AG10803 (cell line): ENCODE results near the gene MPZL2.

Experiments
- DNase-seq: peaks from one replicate; pipeline ENCODE4 v3.0.0; 2010; ENCODE audit warnings: low read depth
- H3K4me3 ChIP-seq: 2 replicates; pipeline ENCODE4 v1.5.1; 2011; ENCODE audit warnings: mild to moderate bottlenecking, low read length, control low read depth
- TF ChIP-seq, protein P1 (sequence below): conservative IDR thresholded peaks from 2 replicates; pipeline ENCODE4 v1.5.1; 2011; ENCODE audit warnings: mild to moderate bottlenecking, low read length, control low read depth, inconsistent platforms

Gene MPZL2

DNA sequence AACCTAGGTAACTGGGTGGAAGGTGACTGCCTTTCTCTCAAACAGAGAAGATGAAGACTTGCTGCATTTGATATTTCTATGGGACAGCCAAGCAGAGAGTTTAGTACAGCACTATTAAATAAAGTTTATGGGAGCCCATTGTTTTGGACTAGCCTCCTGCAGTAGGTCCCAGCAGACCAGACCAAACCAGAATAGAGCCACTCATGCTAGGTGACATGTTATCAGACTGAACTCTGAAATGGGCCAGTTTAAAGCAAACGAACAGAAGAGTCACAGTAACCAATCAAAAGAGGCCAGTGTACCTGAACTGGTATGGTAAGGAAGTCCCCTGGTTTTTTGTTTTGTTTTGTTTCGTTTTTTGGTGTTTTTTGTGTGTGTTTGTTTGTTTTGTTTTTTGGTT lies 7.9 kb upstream of the MPZL2 start:
- H3K4me3 ChIP-seq = no peak overlapping the region
- TF ChIP-seq, protein P1, sequence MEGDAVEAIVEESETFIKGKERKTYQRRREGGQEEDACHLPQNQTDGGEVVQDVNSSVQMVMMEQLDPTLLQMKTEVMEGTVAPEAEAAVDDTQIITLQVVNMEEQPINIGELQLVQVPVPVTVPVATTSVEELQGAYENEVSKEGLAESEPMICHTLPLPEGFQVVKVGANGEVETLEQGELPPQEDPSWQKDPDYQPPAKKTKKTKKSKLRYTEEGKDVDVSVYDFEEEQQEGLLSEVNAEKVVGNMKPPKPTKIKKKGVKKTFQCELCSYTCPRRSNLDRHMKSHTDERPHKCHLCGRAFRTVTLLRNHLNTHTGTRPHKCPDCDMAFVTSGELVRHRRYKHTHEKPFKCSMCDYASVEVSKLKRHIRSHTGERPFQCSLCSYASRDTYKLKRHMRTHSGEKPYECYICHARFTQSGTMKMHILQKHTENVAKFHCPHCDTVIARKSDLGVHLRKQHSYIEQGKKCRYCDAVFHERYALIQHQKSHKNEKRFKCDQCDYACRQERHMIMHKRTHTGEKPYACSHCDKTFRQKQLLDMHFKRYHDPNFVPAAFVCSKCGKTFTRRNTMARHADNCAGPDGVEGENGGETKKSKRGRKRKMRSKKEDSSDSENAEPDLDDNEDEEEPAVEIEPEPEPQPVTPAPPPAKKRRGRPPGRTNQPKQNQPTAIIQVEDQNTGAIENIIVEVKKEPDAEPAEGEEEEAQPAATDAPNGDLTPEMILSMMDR = no peak
- no peak for DNase-seq

DNA sequence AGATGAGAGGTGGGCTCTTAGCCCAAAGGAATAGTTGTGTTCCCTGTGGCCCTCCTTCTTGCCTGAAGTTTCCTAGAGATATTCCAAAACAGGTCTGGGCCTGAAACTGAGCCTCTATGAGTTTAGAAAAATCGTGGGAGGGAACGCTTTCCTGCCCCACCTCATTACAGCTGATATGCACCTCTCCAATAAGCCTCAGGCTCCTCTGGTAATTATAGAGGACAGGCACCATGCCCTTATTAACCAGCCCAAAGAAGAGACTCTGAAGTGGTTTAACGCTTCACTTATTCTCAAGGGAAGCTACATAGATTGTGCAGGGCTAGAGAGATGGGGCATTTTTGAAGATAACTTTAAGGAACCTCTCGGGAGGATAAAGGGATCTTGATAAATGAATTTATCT lies 3.4 kb upstream of the MPZL2 start:
- TF ChIP-seq, protein P1 = no peak
- no peak for DNase-seq
- H3K4me3 ChIP-seq = no peak overlapping the region

DNA sequence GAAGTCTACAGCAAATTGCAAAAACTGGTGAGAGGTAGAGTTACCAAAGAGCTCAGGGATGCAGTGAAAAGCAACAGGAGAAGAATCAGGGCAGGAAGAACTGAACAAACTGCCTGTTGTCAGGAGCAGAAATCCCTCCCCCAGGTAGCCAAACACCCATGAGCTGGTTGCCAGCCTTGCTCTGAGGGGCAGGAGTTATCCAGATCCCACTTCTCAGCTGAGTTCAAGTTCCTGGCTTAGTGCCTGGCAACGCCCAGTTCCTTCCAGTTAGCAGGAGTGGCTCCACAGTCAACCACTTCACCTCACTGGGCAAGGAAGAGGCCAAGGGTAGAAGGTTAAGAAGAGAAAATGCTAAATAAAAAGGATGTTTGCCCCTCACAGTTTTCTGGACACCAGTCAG lies 1.9 kb upstream of the MPZL2 start:
- TF ChIP-seq, protein P1 = no peak
- no peak overlapping the region for H3K4me3 ChIP-seq
- DNase-seq = no peak

DNA sequence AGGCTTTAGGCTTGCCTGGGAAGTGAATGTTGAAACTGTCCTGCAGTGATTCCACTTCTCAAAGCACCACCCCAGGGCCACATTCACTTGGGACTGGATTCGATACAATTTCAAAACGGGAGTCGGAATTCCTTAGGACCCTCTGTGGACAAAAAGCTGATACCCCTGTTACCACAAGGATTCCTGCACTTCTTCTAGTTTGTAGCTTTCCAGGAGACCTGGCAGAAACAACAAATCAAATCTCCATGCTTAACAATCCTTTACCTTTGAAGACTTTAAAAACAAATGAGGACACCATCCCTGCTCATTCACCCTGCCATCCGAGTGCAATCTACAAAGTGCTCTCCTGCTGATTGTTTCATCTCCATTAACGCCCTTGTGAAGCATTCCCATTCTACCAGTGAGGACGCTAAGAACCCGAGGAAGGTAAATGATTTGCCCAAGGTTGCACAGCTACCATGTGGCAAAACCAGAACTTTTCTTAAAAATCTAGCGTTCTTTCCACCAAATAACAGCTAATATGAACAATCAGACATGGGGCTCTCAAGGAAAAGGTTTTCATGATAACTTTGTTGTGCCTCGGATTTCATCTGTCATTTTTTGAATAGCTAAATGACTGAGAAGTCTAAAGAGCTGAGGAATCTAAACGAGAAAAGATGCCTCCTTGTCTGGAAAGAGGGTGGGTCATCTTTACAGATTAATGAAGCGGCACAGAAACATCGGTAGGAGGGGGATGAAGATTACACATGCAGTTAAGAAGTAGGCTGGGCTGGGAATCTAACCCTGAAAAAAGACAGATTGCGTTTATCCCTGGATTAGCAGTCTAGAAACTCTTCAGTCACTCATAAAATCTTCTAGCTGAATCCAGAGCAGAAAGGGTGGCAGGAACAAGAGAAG lies 720 bp upstream of the MPZL2 start:
- DNase-seq = no peak

DNA sequence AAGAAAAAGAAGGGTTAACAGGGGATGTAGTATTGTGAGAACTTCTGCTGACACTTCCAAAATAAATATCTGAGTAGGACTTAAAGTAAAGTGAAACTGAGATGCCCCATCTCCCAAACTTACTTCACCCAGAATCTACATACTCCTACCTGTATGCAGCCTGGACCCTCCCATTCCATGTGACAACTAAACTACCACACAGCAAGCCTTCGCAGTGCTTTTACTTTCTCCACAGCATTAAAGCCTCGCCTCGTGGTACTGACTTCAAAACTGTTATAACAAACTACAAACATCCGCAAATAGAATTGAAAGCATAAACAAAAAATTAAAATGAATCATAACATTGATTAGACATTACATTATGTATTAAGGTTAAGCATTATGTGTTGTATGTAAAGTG lies 985 bp downstream of the MPZL2 start:
- no peak for DNase-seq
- TF ChIP-seq, protein P1 = no peak
- H3K4me3 ChIP-seq = no peak overlapping the region

More for the DNA sequence above, 720 bp upstream of the MPZL2 start:
- TF ChIP-seq, protein P1 = no peak
- H3K4me3 ChIP-seq = no peak overlapping the region

DNA sequence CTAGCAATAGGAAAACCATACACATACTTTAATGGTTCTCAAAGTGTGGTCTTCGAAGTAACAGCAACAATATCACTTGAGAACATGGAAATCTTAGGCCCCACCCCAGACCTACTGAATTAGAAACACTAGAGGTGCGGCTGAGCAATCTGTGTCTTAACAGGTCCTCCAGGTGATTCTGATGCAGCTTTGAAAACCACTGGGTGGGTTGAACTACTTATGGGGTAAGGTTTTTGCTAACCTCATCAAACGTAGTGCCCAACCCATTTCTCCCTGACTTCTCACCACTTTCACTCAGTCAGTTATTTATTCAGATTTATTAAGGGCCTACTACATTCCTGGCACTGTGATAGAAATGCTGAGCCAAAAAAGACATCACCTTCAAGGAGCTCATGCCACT lies 3.7 kb downstream of the MPZL2 start:
- no peak overlapping the region for H3K4me3 ChIP-seq
- DNase-seq = no peak
- TF ChIP-seq, protein P1 = no peak

DNA sequence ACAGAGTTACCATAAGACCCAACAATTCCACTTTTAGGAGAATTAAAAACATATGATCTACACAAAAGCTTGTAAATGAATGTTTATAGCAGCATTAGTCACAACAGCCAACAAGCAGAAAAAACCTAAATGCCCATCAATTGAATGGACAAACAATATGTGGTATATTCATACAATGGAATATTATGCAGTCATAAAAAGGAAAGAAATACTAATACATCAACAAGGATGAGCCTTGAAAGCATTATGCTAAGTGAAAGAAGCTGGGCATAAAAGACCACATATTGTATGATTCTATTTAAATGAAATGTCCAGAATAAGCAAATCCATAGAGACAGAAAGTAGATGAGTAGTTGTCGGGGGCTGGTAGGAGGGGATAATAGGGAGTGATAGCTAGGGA lies 5.0 kb downstream of the MPZL2 start:
- TF ChIP-seq, protein P1 = no peak
- no peak for DNase-seq
- no peak overlapping the region for H3K4me3 ChIP-seq
